ENCODE measurements around the gene APOL4.
"Not testable (repeated sequence)": the region's sequence is repeated elsewhere in the genome, so short reads cannot be mapped to it uniquely, and the experiment has no call there.

Gene APOL4

GRCh38 chr22:36182857-36183256 lies 18.8 kb downstream of the APOL4 start:
- no peak for DNase-seq

- DNase-seq = no peak
Observed at GRCh38 chr22:36182056-36182455, 19.6 kb downstream of the APOL4 start.

- no peak for DNase-seq
Observed at GRCh38 chr22:36180928-36181327, 20.7 kb downstream of the APOL4 start.

GRCh38 chr22:36180038-36180880 lies 21.4 kb downstream of the APOL4 start:
- DNase-seq = no peak

- DNase-seq = no peak
Observed at GRCh38 chr22:36177160-36177559, 24.4 kb downstream of the APOL4 start.

GRCh38 chr22:36175892-36176291 lies 25.7 kb downstream of the APOL4 start:
- no peak for DNase-seq

GRCh38 chr22:36171941-36172340 lies 29.7 kb downstream of the APOL4 start:
- DNase-seq = no peak

GRCh38 chr22:36166518-36167220 lies 34.9 kb downstream of the APOL4 start:
- DNase-seq = no peak

GRCh38 chr22:36166086-36166485 lies 35.5 kb downstream of the APOL4 start:
- DNase-seq = no peak

GRCh38 chr22:36165141-36165540 lies 36.5 kb downstream of the APOL4 start:
- DNase-seq = no peak

GRCh38 chr22:36164621-36165020 lies 37.0 kb downstream of the APOL4 start:
- no peak for DNase-seq

- DNase-seq = no peak
Observed at GRCh38 chr22:36163497-36163896, 38.1 kb downstream of the APOL4 start.

- no peak for DNase-seq
Observed at GRCh38 chr22:36162127-36163034, 39.2 kb downstream of the APOL4 start.

GRCh38 chr22:36161793-36162126 lies 39.8 kb downstream of the APOL4 start:
- not testable (repeated sequence) for DNase-seq

- DNase-seq = no peak
Observed at GRCh38 chr22:36160499-36160942, 41.1 kb downstream of the APOL4 start, which contains the start of gene APOL3. TSS of gene APOL3 (minus strand) at chr22:36160755. CDS start at chr22:36149055, 11,700 bp downstream.

GRCh38 chr22:36156515-36157419 lies 44.8 kb downstream of the APOL4 start:
- DNase-seq = no peak

GRCh38 chr22:36156119-36156514 lies 45.5 kb downstream of the APOL4 start:
- DNase-seq = no peak

GRCh38 chr22:36155702-36156101 lies 45.9 kb downstream of the APOL4 start:
- DNase-seq = no peak

GRCh38 chr22:36154423-36154945 lies 47.1 kb downstream of the APOL4 start:
- no peak for DNase-seq

GRCh38 chr22:36153501-36154422 lies 47.8 kb downstream of the APOL4 start:
- DNase-seq = no peak

GRCh38 chr22:36152821-36153220 lies 48.8 kb downstream of the APOL4 start:
- DNase-seq = not testable (repeated sequence)

Data from cerebellar nuclear complex (tissue), 1 donor.